OCI-LY7 (cell line): ENCODE data around the gene NBPF6. TPM values are rescaled to one million over a fixed set of nuclear protein-coding genes. Genes with fewer than 3 reads are reported as not detected.
"Not testable (repeated sequence)": the region's sequence is repeated elsewhere in the genome, so short reads cannot be mapped to it uniquely, and the experiment has no call there.

Source experiments
- BruUV-seq: library from RNA; stranded (reverse); fragments of 400-500 nt; replicated peaks from 2 replicates; lab custom pipeline; 2021; lab: Mats Ljungman, UMichigan
- CTCF ChIA-PET: fragments of 300-600 bp; sonication (Branson Sonifier 250); formaldehyde crosslinking; loops from one replicate; lab custom pipeline; 2022; ENCODE audit warnings: antibody characterized with exemption; ENCODE audit not compliant: unreplicated experiment; lab: Charles Lee
- POLR2A ChIA-PET: fragments of 300-600 bp; sonication (Branson Sonifier 250); formaldehyde crosslinking; loops from one replicate; lab custom pipeline; 2022; ENCODE audit warnings: antibody characterized with exemption; lab: Charles Lee
- DNase-seq: peaks from one replicate; pipeline ENCODE4 v3.0.0-alpha.2; 2015; ENCODE audit warnings: low spot score
- H2AFZ ChIP-seq: fragments of 200-600 bp; sonication (generic), shearing (Covaris generic); 2 replicates; pipeline ENCODE4 v1.6.1; 2014; ENCODE audit warnings: mild to moderate bottlenecking, antibody characterized with exemption, low read length, moderate library complexity
- H3K27ac ChIP-seq: fragments of 200-600 bp; sonication (generic); 2 replicates; pipeline ENCODE4 v1.5.1; 2014; ENCODE audit warnings: mixed run types, low read depth, mild to moderate bottlenecking, moderate library complexity, low read length, inconsistent platforms; ENCODE audit not compliant: poor library complexity, severe bottlenecking
- H3K36me3 ChIP-seq: fragments of 200-600 bp; sonication (generic); 2 replicates; pipeline ENCODE4 v1.6.1; 2014; ENCODE audit warnings: mild to moderate bottlenecking, antibody characterized with exemption, low read length, moderate library complexity, mixed read lengths; ENCODE audit not compliant: insufficient read depth
- H3K4me1 ChIP-seq: fragments of 200-600 bp; sonication (generic); 2 replicates; pipeline ENCODE4 v1.5.1; 2014; ENCODE audit warnings: mild to moderate bottlenecking, low read length; ENCODE audit not compliant: insufficient read depth, poor library complexity, severe bottlenecking
- H3K4me2 ChIP-seq: fragments of 200-600 bp; sonication (generic); 2 replicates; pipeline ENCODE4 v1.6.1; 2014; ENCODE audit warnings: mild to moderate bottlenecking, low read length
- H3K4me3 ChIP-seq: fragments of 200-600 bp; sonication (generic); 2 replicates; pipeline ENCODE4 v1.5.1; 2014; ENCODE audit warnings: mild to moderate bottlenecking, low read depth, low read length; ENCODE audit not compliant: poor library complexity, severe bottlenecking
- H3K79me2 ChIP-seq: fragments of 200-600 bp; sonication (generic); 2 replicates; pipeline ENCODE4 v1.6.1; 2016; ENCODE audit warnings: low read depth, mild to moderate bottlenecking, low read length, moderate library complexity, mixed read lengths; ENCODE audit not compliant: insufficient read depth
- H3K9me2 ChIP-seq: fragments of 200-600 bp; sonication (generic); 2 replicates; pipeline ENCODE4 v1.6.1; 2016; ENCODE audit warnings: mild to moderate bottlenecking, low read length, mixed read lengths; ENCODE audit not compliant: insufficient read depth
- H3K9me3 ChIP-seq: fragments of 200-600 bp; sonication (generic); 2 replicates; pipeline ENCODE4 v1.6.1; 2014; ENCODE audit warnings: mild to moderate bottlenecking, mixed run types, low read length, mixed read lengths
- H4K20me1 ChIP-seq: fragments of 200-600 bp; sonication (generic); 2 replicates; pipeline ENCODE4 v1.6.1; 2014; ENCODE audit warnings: mild to moderate bottlenecking, antibody characterized with exemption, low read length, moderate library complexity, mixed read lengths; ENCODE audit not compliant: insufficient read depth
- intact Hi-C: fragments of 100-400 bp; cut with micrococcal nuclease; formaldehyde crosslinking; loops from one replicate; pipeline ENCODE4 v1.10.0; 2022; ENCODE audit not compliant: unreplicated experiment
- total RNA-seq, 2 experiments: library from RNA; depleted of rRNA in 1 of 2; stranded (reverse); fragments of >200 nt in 1 of 2; shearing (Covaris generic) in 1 of 2; gene quantifications; 2 replicates each; pipeline ENCODE4 v1.2.3, GENCODE V29; 2014 to 2022

NBPF6 gene
- total RNA-seq, 2 experiments from 2014 or later: not detected

DNA sequence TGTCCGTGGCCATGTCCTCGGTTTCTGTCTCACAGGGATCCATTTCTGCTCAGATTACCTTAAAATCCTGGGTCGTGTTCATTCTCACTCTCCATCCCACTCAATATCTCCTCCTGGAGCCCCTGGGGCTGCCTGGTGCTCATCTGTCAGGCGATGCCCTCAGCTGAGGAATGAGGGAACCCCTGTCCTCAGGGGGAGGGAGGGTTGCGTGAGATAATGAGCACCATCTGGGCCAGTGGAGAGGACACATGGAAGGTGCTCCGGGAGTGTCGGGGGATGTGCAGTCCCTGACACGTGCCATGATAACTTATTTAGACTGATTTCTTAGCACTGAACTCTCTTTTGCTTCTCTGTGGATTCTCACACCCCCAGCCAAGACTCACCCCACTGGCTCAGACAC lies 16.0 kb downstream of the NBPF6 start:
- H3K36me3 ChIP-seq, H3K9me2 ChIP-seq, CTCF ChIA-PET, H3K79me2 ChIP-seq, H4K20me1 ChIP-seq, H3K27ac ChIP-seq, H3K4me3 ChIP-seq, H2AFZ ChIP-seq, H3K4me2 ChIP-seq, BruUV-seq, H3K9me3 ChIP-seq, POLR2A ChIA-PET, H3K4me1 ChIP-seq, intact Hi-C loops, DNase-seq: not testable (repeated sequence)

- H3K4me2 ChIP-seq, BruUV-seq, H3K9me3 ChIP-seq, CTCF ChIA-PET, H3K4me3 ChIP-seq, H3K36me3 ChIP-seq, H4K20me1 ChIP-seq, H3K4me1 ChIP-seq, H2AFZ ChIP-seq, DNase-seq, H3K9me2 ChIP-seq, POLR2A ChIA-PET, H3K27ac ChIP-seq, H3K79me2 ChIP-seq, intact Hi-C loops: not testable (repeated sequence)
Measured at GRCh38 chr1:108467155-108467554, 17.0 kb downstream of the NBPF6 start.

- intact Hi-C loops, POLR2A ChIA-PET, H2AFZ ChIP-seq, CTCF ChIA-PET, H3K4me1 ChIP-seq, H3K9me3 ChIP-seq, H3K79me2 ChIP-seq, H3K27ac ChIP-seq, H3K4me2 ChIP-seq, H3K4me3 ChIP-seq, DNase-seq, BruUV-seq, H3K36me3 ChIP-seq, H4K20me1 ChIP-seq, H3K9me2 ChIP-seq: not testable (repeated sequence)
Measured at GRCh38 chr1:108470750-108471149, 20.6 kb downstream of the NBPF6 start.

- H4K20me1 ChIP-seq, intact Hi-C loops: not testable (repeated sequence)
Measured at GRCh38 chr1:108474516-108474915, 24.4 kb downstream of the NBPF6 start.

More at GRCh38 chr1:108474516-108474915, 24.4 kb downstream of the NBPF6 start:
- H3K9me2 ChIP-seq, H3K4me3 ChIP-seq, H3K9me3 ChIP-seq, CTCF ChIA-PET, H3K27ac ChIP-seq, POLR2A ChIA-PET, BruUV-seq, H3K4me2 ChIP-seq, H3K79me2 ChIP-seq, H2AFZ ChIP-seq, H3K4me1 ChIP-seq, DNase-seq, H3K36me3 ChIP-seq: not testable (repeated sequence)
